IPS-20b (cell line): ENCODE measurements around the gene MTOR.

ENCODE experiments used
- H3K27ac ChIP-seq: one replicate; pipeline ENCODE4 v1.5.1; 2013; ENCODE audit warnings: low read length
- H3K27me3 ChIP-seq: 2 replicates; pipeline ENCODE4 v1.6.1; 2013; ENCODE audit warnings: mild to moderate bottlenecking, low read length, inconsistent platforms; ENCODE audit not compliant: insufficient read depth
- H3K36me3 ChIP-seq: 2 replicates; pipeline ENCODE4 v1.6.1; 2013; ENCODE audit warnings: low read depth, mild to moderate bottlenecking, inconsistent platforms, low read length, moderate library complexity; ENCODE audit not compliant: insufficient read depth
- H3K4me1 ChIP-seq: 2 replicates; pipeline ENCODE4 v1.6.1; 2013; ENCODE audit warnings: mild to moderate bottlenecking, control low read depth, inconsistent platforms, low read length, moderate library complexity; ENCODE audit not compliant: insufficient read depth
- H3K4me3 ChIP-seq: 2 replicates; pipeline ENCODE4 v1.5.1; 2013; ENCODE audit warnings: mild to moderate bottlenecking, low read length, inconsistent platforms
- H3K9ac ChIP-seq: 2 replicates; pipeline ENCODE4 v1.6.1; 2013; ENCODE audit warnings: low read depth, mild to moderate bottlenecking, inconsistent platforms, low read length, moderate library complexity
- H3K9me3 ChIP-seq: 2 replicates; pipeline ENCODE4 v1.6.1; 2013; ENCODE audit warnings: mild to moderate bottlenecking, low read depth, low read length, inconsistent platforms; ENCODE audit not compliant: insufficient read depth

Gene MTOR

DNA sequence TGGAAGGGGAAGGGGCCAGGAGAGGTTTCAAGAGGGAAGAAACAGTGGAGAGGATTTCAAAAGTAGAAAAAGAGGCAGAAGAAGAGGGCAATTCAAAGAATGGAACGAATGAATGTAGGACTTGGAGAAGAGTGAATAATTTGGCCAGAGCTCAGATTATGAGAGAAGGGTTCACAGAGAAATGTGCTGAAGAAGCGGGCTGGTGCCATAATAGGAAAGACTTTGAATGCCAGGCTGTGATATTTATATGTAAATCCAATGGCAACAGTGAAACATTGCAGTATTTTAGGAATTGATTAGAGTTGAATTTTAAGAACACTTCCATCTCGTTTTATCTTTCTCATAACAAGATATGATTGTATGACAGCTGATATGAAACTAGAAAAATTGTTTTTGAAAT is 109.2 kb downstream of the MTOR start:
- Histone ChIP-seq H3K27ac (no peak overlapping the region), H3K9me3 (no peaks in the 10 kb centered on the region), H3K36me3 (peaks cover 78% of the 10 kb centered on the region), H3K27me3 (no peaks in the 10 kb centered on the region), H3K4me3 (no peak overlapping the region), H3K9ac (no peak overlapping the region), H3K4me1 (peaks cover 8% of the 10 kb centered on the region)

DNA sequence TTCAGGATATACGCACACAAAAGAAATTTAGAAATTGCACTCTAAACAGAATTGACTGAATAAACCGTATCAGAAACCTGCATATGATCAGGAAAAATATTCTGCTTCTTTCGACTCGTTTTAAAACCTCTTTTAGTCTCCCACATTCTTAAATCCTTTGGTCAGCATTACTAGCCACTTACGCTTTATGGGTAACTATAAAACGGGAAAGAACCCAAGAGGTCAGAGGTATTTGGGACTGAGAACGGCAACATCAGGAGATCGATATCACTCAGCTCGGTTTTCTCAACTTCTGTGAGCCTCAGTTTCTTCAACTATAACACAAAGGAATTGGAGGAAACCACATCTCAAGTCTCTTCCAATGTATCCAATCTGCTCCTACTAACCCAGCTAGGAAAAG is 109.6 kb downstream of the MTOR start:
- Histone ChIP-seq H3K9ac (no peak overlapping the region), H3K36me3 (peaks cover 80% of the 10 kb centered on the region), H3K4me3 (no peak overlapping the region), H3K27me3 (no peaks in the 10 kb centered on the region), H3K27ac (no peak overlapping the region), H3K9me3 (no peaks in the 10 kb centered on the region), H3K4me1 (peaks cover 12% of the 10 kb centered on the region)

DNA sequence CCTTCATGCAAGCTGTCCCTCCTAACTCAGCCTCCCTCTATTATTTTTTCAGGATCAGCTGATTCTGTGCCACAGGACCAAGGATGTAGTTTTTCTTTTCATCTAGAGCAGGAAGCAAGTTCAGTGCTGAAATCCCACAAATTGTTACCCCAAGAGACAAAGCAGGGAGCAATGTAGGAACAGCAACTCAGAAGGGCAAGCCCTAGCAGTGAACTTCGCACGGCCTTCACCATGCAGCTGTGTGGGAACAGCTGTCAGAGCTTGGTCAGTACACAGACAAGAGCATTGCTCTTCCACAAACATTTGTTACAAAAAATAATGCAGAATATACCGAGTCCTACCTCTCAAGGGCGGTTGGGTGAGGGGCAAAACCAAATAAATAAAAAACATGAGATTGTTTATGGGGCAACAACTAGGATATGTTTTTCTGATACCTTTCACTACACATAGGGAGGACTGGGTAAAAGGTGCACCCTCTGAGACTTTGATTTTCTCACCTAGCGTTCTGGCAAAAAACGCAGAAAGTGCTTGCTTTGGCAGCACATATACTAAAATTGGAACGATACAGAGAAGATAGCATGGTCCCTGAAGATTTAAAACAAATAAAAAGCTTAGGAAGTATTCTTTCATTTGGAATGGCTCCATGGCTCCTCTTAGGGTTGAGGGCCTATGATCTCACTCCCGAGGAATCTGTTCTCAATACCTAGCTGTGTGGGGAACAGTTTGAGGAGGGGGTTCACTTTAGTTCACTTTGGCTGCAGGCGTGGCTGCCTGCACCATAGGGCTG is 110.3 kb downstream of the MTOR start:
- H3K27ac ChIP-seq, result no peak overlapping the region
- H3K9ac ChIP-seq, result no peak overlapping the region
- H3K27me3 ChIP-seq, result no peaks in the 10 kb centered on the region
- peaks cover 82% of the 10 kb centered on the region for H3K36me3 ChIP-seq
- H3K4me3 ChIP-seq, result no peak overlapping the region
- peaks cover 12% of the 10 kb centered on the region for H3K4me1 ChIP-seq
- no peaks in the 10 kb centered on the region for H3K9me3 ChIP-seq

DNA sequence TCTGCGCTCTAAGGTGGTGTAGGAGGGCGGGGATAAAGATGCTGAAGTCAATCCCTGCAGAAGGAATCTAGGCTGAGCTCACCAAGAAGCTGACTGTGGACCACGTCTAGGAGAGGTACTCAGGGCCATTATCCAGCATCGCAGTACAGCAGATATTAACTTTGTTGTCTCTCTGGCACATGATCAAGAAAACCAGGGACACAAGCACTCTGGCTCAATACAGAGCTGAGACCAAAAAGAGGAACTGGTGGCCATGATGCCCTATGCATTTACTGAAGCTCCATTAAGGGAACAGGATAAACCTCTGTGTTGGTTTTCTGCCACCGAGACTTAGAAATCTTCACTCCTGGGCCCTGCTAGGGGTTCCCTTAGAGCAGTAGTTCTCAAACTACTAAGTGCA is 111.2 kb downstream of the MTOR start:
- Histone ChIP-seq H3K36me3 (peaks cover 82% of the 10 kb centered on the region), H3K27ac (no peak overlapping the region), H3K4me1 (peaks cover 17% of the 10 kb centered on the region), H3K4me3 (no peak overlapping the region), H3K9me3 (no peaks in the 10 kb centered on the region), H3K27me3 (no peaks in the 10 kb centered on the region), H3K9ac (no peak overlapping the region)

- Histone ChIP-seq H3K27ac (no peak overlapping the region), H3K36me3 (peaks cover 82% of the 10 kb centered on the region)
Observed at GRCh38 chr1:11150326-11150725, 112.0 kb downstream of the MTOR start.

GRCh38 chr1:11147197-11147770 is 115.1 kb downstream of the MTOR start:
- Histone ChIP-seq H3K9me3 (no peaks in the 10 kb centered on the region), H3K36me3 (peaks cover 89% of the 10 kb centered on the region)

More at GRCh38 chr1:11150326-11150725, 112.0 kb downstream of the MTOR start:
- Histone ChIP-seq H3K9me3 (no peaks in the 10 kb centered on the region), H3K9ac (no peak overlapping the region), H3K4me3 (no peak overlapping the region), H3K4me1 (peaks cover 17% of the 10 kb centered on the region), H3K27me3 (no peaks in the 10 kb centered on the region)

DNA sequence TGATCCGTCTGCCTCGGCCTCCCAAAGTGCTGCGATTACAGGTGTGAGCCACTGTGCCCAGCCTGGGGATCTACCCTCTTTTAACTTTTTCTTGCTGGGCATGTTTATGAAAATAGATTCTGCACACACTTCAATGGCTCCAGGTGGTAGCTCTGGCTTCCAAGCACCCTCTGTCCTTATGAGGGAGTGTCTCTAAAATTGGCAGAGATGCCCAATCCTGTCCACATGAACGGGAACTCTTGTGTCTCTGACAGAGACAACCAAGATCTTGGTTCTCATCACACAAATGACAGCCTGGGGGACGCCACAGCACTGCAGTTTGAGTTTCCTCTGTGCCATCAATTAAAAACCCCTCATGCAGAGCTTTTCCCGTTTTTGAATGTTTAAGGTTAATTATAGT is 116.6 kb downstream of the MTOR start:
- H3K36me3 ChIP-seq, result peaks cover 74% of the 10 kb centered on the region

More at GRCh38 chr1:11147197-11147770, 115.1 kb downstream of the MTOR start:
- H3K27ac ChIP-seq, result no peak overlapping the region
- H3K9ac ChIP-seq, result no peak overlapping the region
- H3K27me3 ChIP-seq, result no peaks in the 10 kb centered on the region
- peaks cover 10% of the 10 kb centered on the region for H3K4me1 ChIP-seq
- H3K4me3 ChIP-seq, result no peak overlapping the region

DNA sequence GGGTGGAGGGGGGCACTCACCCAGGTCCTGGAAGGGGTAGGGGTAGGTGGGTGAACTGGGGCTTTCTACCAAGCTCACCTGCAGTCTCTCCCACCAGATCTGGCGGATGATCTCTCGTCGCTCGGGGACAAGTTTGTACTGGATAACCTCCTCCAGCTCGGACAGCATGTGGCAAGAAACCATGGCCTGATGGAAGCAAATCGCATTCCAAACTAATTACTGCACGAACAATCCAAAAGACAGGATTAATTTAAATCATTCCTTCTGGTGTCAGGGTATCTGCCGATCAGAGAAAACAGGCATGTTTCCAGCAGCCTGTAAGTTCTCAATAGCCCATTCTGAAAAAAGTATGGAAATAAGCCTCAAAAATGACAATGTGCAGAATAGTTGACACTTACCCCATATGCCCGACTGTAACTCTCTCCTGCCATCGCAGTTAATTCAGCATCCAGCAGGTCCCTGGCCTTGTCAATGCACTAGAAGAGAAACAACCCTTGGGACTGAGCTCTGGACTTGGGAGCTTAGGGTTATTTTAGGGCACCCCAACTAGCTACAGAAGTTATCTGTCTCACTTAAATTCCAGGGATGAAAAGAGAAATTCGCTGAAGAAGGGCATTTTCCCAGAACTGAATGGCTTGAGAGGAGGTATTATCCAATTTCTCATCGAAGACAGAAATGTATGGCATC is 117.6 kb downstream of the MTOR start:
- Histone ChIP-seq H3K4me3 (no peak overlapping the region), H3K36me3 (peaks cover 69% of the 10 kb centered on the region), H3K9ac (no peak overlapping the region), H3K27me3 (no peaks in the 10 kb centered on the region), H3K4me1 (peaks cover 10% of the 10 kb centered on the region), H3K9me3 (no peaks in the 10 kb centered on the region), H3K27ac (no peak overlapping the region)

More for the DNA sequence above, 116.6 kb downstream of the MTOR start:
- no peaks in the 10 kb centered on the region for H3K9me3 ChIP-seq
- no peak overlapping the region for H3K27ac ChIP-seq
- H3K9ac ChIP-seq, result no peak overlapping the region
- no peak overlapping the region for H3K4me3 ChIP-seq
- H3K27me3 ChIP-seq, result no peaks in the 10 kb centered on the region
- peaks cover 10% of the 10 kb centered on the region for H3K4me1 ChIP-seq

DNA sequence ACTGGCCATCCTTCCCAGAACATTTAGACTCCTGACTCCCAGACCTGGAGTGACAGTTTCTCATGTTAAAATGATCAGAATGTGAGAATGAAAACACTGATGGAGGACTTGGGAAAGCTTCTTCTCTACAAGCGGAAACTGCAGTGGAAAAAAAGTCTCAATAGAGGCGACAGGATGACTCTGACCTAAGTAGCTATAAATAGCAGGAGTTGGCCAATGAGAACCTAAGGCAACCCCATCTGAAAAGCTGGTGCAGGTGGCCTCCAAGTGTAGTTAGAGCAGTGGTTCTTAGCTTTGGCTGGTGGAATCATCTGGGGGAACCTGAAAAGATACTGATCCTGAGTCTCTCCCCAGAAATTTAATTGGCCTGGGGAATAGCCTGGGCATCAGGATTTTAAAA is 118.4 kb downstream of the MTOR start:
- Histone ChIP-seq H3K4me3 (no peak overlapping the region), H3K9ac (no peak overlapping the region), H3K27ac (no peak overlapping the region), H3K27me3 (no peaks in the 10 kb centered on the region), H3K9me3 (no peaks in the 10 kb centered on the region), H3K36me3 (peaks cover 68% of the 10 kb centered on the region), H3K4me1 (peaks cover 10% of the 10 kb centered on the region; the same call in 1 of the 2 replicates)

- Histone ChIP-seq H3K27ac (no peak overlapping the region), H3K27me3 (no peaks in the 10 kb centered on the region), H3K4me3 (no peak overlapping the region), H3K4me1 (peaks cover 10% of the 10 kb centered on the region; the same call in 1 of the 2 replicates), H3K9ac (no peak overlapping the region), H3K36me3 (peaks cover 71% of the 10 kb centered on the region), H3K9me3 (no peaks in the 10 kb centered on the region)
Observed at GRCh38 chr1:11143401-11143800, 119.0 kb downstream of the MTOR start.

DNA sequence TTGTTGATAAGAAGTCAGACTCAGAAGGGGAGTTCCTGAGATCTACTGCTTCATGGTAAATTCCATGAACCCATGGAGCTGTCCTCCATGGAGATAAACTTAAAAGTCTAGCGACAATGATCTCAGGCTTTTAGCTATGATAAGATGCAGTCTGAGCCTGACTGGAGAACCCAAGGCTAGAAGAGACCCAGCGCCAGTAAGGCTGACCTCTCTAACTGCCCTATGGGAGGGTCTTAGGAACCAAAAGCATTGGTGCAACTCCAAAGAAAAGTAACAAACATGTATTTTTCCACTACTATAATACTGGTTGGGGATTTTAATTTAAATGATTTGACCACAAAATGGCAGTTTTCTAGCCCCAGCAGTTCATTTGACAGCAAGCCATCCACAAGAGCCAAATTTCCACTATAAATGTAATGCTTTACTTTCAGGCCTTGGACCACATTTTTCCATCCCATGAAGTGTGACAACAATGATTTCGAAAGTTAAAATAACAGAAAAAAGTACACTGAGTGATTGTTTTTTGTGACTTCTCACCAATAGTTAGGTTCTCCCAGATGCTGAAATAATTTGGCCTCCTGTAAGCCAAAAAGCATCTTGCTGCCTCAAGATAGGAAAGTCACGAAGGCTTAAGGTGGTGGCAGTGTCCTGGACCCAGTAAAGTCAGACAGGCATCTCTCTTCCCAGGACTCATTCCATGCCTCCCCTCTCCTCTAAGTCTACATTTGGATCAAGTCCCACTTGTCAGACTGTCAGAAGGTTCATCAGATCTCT is 119.5 kb downstream of the MTOR start:
- Histone ChIP-seq H3K27ac (no peak overlapping the region), H3K36me3 (peaks cover 72% of the 10 kb centered on the region), H3K9ac (no peak overlapping the region), H3K4me3 (no peak overlapping the region), H3K27me3 (no peaks in the 10 kb centered on the region), H3K9me3 (no peaks in the 10 kb centered on the region), H3K4me1 (peaks cover 5% of the 10 kb centered on the region; the same call in 1 of the 2 replicates)
